ENCODE data around the gene PRR33.

Gene PRR33

DNA sequence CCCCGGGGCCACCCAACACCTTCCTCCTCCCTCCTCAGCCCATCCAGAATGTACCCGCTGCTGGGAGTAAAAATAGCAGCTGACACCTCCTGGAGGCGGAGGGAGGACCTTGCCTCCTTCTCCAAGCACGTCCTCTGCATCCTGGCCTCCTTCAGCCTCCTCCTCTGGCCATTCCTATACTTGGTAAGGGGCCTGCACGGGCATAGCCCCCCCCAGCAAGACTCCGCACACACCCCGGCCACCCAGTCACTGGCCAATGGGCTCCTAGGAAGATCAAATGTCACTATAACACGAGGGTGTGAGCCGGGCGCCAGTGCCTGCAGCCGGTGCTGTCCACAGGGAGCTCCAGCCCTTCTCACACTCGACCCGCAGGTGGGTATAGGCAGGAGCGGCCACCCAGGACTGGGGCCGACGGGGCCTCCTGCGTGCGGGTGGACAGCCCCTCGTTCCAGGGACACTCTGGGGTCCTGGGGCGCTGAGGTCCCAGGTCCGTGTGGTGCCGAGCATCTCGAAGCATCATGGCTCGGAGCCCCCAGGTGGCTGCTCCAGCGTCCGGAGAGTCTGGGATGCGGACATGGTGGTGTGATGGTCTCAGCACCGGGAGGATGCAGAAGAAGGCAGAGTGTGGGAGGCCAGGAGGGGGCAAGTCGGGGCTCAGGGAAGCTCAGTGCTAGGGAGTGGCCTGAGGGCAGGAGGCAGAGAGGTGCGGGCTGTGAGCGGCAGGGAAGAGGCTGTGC, 27.9 kb upstream of the PRR33 start, which contains the start of gene TNNT3:
Gene TNNT3 (plus strand): TSS at position 313 of the 737 bp plus-strand sequence. CDS start 3,172 bp downstream, outside the sequence.
- no peak for DNase-seq (ENCODE audit: low read depth)
- Histone ChIP-seq H3K27me3 (replicated peaks; ENCODE audit: control insufficient read depth, insufficient read depth, low read length) (no peaks in the 10 kb centered on the region), H3K36me3 (ENCODE audit: control insufficient read depth, insufficient read depth, low read length, severe bottlenecking) (no peaks in the 10 kb centered on the region), H3K9me3 (ENCODE audit: control insufficient read depth, low read length) (no peaks in the 10 kb centered on the region), H3K9ac (ENCODE audit: low read length) (no peak within 1 kb of the TSS), H3K4me1 (ENCODE audit: control insufficient read depth, insufficient read depth, low read length) (peaks cover 20% of the 10 kb centered on the region), H3K4me3 (ENCODE audit: low read length) (no peak within 1 kb of the TSS)

DNA sequence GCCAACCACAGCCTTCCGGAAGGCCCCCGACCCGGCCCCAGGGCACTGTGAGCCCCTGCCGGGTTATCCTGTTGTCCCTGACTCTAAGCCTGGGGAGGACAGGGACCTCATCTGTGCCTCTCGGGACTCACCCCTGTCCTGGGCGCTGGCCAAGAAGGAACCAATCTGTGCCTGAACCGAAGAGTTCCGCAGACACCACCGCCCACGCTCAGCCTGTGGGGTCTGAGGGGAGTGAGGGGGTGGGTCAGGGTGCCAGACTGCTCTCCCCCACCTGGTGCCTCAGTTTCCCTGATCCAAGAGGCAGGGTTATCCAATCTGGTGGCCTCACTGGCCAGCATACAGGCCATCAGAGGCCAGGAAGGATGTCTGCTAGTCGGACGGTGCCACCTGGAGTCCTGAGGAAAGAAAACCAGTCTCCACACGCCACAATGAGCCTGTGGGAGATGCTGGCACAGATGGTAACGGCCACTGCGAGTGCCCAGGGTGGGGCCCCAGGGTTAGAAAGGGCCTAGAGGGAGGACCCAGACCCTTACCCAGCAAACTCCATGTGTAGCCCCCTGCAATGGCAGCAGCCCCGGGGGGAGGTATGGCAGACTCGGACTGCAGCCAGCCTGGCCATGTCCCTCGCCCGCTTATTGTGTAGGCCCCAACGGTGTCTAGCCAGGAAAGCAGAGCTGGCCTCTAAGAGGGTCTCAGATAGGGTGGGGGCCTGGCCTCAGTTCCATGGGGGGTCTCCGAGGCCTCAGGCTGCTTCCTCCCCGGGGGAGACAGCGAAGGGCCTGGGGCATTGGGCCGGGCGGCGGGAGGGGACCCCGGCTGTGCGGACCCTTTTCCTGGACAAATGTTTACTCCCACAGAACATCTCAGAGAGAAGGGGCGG, 27.0 kb upstream of the PRR33 start:
- no peaks in the 10 kb centered on the region for H3K9me3 ChIP-seq (ENCODE audit: control insufficient read depth, low read length)

DNA sequence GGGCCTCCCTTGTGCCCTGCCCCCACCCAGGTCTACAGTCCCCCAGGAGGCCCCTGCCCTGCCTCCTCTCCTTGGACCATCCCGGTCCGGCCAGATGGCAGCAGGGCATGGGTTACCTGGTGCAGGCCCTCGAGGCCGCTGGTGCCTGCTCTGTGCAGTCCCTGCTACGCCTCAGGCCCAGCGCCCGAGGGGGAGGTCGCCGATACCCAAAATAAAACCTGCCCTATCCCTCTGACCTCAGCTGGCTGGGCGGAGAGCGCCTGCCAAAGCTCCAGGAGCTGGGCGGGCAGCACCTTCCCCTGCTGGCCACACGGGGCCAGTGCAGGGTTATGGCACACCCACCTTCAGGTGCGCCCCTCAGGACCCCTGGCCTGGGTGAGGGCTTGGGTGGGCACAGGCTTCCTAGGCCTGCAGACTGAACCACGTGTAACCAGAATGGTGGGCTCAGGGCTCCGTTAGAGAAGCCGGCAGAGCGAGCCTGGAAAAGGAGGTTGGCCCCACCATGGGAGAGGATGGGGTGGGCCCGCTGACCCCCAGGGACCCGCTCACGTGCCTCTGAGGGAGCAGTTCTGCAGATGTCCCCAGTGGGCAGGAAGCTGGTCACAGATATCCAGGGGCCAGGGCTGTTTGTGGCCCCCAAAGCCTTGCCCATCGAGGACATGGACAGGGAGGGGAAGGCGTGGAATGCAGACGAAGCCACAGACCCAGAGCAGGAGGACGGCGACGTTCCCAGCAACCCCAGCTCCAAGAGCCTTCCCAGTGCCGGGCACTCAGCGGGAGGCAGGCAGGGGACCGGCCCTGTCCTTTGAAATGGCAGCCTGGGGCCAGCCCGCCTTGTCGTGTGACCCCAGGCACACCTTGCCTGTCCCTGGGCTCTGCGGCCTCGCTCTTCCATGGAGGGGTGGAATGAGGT, 26.1 kb upstream of the PRR33 start:
- Histone ChIP-seq H3K36me3 (ENCODE audit: control insufficient read depth, insufficient read depth, low read length, severe bottlenecking) (no peaks in the 10 kb centered on the region), H3K9ac (ENCODE audit: low read length) (no peak overlapping the region), H3K4me1 (ENCODE audit: control insufficient read depth, insufficient read depth, low read length) (peaks cover 20% of the 10 kb centered on the region), H3K9me3 (ENCODE audit: control insufficient read depth, low read length) (no peaks in the 10 kb centered on the region), H3K27me3 (replicated peaks; ENCODE audit: control insufficient read depth, insufficient read depth, low read length) (no peaks in the 10 kb centered on the region), H3K4me3 (ENCODE audit: low read length) (no peak overlapping the region)
- DNase-seq (ENCODE audit: low read depth): no peak

More for the DNA sequence above, 27.0 kb upstream of the PRR33 start:
- Histone ChIP-seq H3K4me3 (ENCODE audit: low read length) (no peak overlapping the region), H3K9ac (ENCODE audit: low read length) (no peak overlapping the region), H3K36me3 (ENCODE audit: control insufficient read depth, insufficient read depth, low read length, severe bottlenecking) (no peaks in the 10 kb centered on the region), H3K27me3 (replicated peaks; ENCODE audit: control insufficient read depth, insufficient read depth, low read length) (no peaks in the 10 kb centered on the region), H3K4me1 (ENCODE audit: control insufficient read depth, insufficient read depth, low read length) (peaks cover 20% of the 10 kb centered on the region)
- DNase-seq (ENCODE audit: low read depth): no peak

DNA sequence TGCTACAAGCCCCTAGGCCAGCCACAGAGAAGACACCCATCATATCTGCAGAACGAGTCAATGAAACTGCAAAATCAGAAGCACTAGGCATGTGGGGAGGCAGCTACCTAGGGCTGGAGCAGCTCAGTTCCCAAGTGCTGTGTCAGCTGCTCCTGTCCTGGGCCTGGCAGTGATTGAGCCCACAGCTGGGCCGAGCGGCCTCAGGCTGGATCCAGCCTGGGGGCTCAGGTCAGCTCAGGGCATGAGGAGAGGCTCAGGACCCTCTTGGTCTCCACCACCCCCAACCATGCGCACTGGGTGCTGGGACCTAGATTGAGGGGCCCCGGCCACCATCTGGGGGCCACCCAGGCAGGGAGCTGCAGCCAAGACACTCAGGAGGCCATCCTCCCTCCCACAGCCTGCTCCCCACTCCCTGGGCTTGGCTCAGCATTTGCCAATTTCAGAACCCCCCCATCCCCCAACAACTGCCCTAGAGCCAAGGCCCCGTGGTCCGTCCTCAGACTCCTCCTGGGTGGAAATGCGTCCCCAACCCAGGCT, 25.4 kb upstream of the PRR33 start:
- Histone ChIP-seq H3K4me1 (ENCODE audit: control insufficient read depth, insufficient read depth, low read length) (peaks cover 13% of the 10 kb centered on the region), H3K4me3 (ENCODE audit: low read length) (no peak overlapping the region), H3K9me3 (ENCODE audit: control insufficient read depth, low read length) (no peaks in the 10 kb centered on the region), H3K36me3 (ENCODE audit: control insufficient read depth, insufficient read depth, low read length, severe bottlenecking) (no peaks in the 10 kb centered on the region), H3K27me3 (replicated peaks; ENCODE audit: control insufficient read depth, insufficient read depth, low read length) (no peaks in the 10 kb centered on the region), H3K9ac (ENCODE audit: low read length) (peak overlapping the region; percentile 45)
- DNase-seq (ENCODE audit: low read depth): no peak

DNA sequence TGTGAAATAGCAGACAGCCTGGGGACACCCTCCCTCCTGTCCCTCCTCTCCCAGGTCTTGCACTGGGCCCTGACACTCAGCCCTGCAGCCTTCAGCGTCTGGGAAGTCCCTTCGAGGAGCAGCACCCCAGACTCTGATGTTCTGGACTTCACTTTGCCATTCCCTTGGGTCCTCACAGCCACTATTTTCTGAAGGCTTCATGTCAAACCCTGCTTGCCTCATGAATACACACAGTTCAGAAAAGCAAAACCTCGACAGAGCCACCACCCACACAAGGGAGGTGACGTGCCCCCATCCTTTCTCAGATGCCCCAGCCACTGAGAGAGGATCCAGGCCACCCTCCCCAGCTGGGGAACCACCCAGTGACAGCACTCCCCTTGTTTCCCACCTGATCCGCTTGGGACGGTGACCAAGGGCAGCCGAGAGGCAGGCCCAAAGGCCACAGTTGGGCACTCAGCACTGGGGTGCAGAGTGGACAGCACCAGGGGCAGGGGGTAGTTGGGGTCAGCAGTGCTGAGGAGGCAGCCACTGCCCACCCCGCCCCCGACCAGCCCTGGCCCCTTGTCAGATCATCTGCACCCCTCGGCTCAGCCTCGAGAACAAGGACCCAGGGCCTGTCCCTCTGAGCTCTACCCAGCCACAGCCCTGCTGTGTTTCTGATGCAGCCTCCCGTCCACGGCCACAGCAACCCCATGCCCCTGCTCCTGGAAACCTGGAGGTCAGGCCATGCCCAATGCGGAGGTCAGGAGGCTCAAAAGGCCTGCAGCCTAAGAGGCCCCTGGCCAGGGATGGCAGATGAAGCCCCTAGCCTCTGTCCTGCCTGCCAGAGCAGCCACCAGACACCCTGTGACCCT, 24.7 kb upstream of the PRR33 start:
- no peak overlapping the region for H3K4me3 ChIP-seq (ENCODE audit: low read length)

DNA sequence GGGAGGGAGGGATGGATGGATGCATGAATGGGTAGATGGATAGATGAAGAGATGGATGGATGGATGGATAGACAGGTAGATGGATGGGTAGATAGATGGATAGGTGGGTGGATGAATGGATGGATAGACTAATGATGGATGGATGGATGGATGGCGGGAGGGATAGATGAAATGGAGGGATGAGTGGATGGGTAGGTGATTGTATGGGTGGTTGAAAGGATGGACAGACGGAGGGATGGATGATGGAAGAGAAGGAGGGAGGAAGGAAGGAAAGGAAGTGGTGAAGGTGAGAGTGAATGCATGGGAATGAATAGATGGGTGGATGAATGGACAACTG, 24.1 kb upstream of the PRR33 start:
- H3K9me3 ChIP-seq (ENCODE audit: control insufficient read depth, low read length): no peaks in the 10 kb centered on the region
- H3K27me3 ChIP-seq (replicated peaks; ENCODE audit: control insufficient read depth, insufficient read depth, low read length): no peaks in the 10 kb centered on the region
- no peaks in the 10 kb centered on the region for H3K4me1 ChIP-seq (ENCODE audit: control insufficient read depth, insufficient read depth, low read length)
- no peak overlapping the region for H3K9ac ChIP-seq (ENCODE audit: low read length)
- no peaks in the 10 kb centered on the region for H3K36me3 ChIP-seq (ENCODE audit: control insufficient read depth, insufficient read depth, low read length, severe bottlenecking)
- DNase-seq (ENCODE audit: low read depth): no peak
- H3K4me3 ChIP-seq (ENCODE audit: low read length): no peak overlapping the region

More for the DNA sequence above, 24.7 kb upstream of the PRR33 start:
- DNase-seq (ENCODE audit: low read depth): no peak
- Histone ChIP-seq H3K36me3 (ENCODE audit: control insufficient read depth, insufficient read depth, low read length, severe bottlenecking) (no peaks in the 10 kb centered on the region), H3K27me3 (replicated peaks; ENCODE audit: control insufficient read depth, insufficient read depth, low read length) (no peaks in the 10 kb centered on the region), H3K9ac (ENCODE audit: low read length) (peak overlapping the region; percentile 45), H3K9me3 (ENCODE audit: control insufficient read depth, low read length) (no peaks in the 10 kb centered on the region), H3K4me1 (ENCODE audit: control insufficient read depth, insufficient read depth, low read length) (peaks cover 6% of the 10 kb centered on the region)

DNA sequence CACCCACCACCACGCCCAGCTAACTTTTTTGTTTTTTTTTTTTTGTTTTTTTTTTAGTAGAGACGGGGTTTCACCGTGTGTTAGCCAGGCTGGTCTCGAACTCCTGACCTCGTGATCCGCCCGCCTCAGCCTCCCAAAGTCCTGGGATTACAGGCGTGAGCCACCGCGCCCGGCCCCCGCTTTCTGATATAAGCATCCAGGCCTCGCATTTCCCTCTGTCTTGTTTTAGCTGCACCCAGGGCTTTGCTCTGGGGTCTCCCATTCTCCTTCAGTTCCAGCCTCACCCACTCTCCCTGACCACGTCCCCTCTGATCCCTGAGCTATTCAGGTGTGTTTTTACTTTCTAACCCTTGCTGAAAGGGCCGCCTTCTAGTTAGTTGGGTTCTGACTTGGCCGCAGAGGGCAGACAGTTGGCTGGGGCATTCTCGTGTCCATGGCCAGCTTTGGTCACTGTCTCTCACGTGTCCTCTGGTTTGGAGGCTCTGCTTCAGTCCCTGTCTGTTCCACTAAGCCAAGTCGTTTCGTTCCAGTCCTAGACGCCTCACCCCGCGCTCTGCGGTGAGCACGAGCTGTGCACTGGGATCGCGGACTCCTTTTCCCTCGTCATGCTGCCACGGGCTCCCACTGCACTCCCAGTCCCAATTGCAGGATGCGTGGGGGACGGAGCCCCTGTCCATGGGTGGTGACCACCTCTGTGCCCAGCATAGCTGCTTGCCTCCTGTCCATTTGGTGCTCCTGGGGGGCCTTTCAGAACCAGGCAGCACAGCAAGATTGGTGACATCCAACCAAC, 21.8 kb upstream of the PRR33 start:
- peaks cover 5% of the 10 kb centered on the region for H3K4me1 ChIP-seq (ENCODE audit: control insufficient read depth, insufficient read depth, low read length)
- H3K27me3 ChIP-seq (replicated peaks; ENCODE audit: control insufficient read depth, insufficient read depth, low read length): no peaks in the 10 kb centered on the region
- H3K4me3 ChIP-seq (ENCODE audit: low read length): no peak overlapping the region
- H3K9ac ChIP-seq (ENCODE audit: low read length): no peak overlapping the region
- H3K36me3 ChIP-seq (ENCODE audit: control insufficient read depth, insufficient read depth, low read length, severe bottlenecking): no peaks in the 10 kb centered on the region
- H3K9me3 ChIP-seq (ENCODE audit: control insufficient read depth, low read length): no peaks in the 10 kb centered on the region
- DNase-seq (ENCODE audit: low read depth): no peak

DNA sequence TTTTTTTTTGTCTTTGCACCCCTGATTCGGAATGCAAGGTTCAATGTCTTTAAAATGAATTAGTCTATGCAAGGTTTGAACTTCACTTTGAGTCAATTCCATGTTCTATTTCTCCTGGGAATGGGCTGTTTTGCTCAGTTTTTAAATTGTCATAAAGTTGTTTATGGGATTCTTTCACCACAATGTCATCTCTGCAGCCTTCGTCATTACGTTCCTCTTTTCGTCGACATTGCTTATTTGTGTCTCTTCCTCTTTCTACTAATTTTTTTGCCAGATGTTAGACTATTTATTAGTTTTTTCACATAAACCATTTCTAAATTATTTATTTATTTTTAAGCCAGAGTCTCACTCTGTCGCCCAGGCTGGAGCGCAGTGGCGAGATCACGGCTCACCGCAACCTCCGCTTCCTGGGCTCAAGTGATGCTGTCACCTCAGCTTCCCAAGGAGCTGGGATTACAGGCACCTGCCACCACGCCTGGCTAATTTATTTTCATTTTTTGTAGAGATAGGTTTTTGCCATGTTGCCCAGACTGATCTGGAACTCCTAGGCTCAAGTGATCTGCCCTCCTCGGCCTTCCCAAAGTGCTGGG, 20.7 kb upstream of the PRR33 start:
- DNase-seq (ENCODE audit: low read depth): no peak

DNA sequence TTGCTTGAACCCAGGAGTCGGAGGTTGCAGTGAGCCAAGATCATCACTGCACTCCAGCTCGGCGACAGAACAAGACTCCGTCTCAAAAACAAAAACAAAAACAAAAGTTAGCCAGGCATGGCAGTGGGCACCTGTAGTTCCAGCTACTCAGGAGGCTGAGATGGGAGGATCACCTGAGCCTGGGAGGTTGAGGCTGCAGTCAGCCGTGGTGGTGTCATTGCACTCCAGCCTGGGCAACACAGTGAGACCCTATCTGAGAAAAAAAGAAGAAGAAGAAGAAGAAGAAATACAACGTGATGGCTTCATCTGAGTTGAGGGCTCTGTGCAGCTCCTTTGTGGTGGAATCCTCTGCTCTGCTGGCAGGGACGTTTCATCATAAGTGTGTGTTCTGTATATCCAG, 17.8 kb upstream of the PRR33 start:
- H3K4me1 ChIP-seq (ENCODE audit: control insufficient read depth, insufficient read depth, low read length): peaks cover 24% of the 10 kb centered on the region
- no peaks in the 10 kb centered on the region for H3K27me3 ChIP-seq (replicated peaks; ENCODE audit: control insufficient read depth, insufficient read depth, low read length)
- no peaks in the 10 kb centered on the region for H3K9me3 ChIP-seq (ENCODE audit: control insufficient read depth, low read length)
- no peak overlapping the region for H3K9ac ChIP-seq (ENCODE audit: low read length)
- H3K36me3 ChIP-seq (ENCODE audit: control insufficient read depth, insufficient read depth, low read length, severe bottlenecking): no peaks in the 10 kb centered on the region
- H3K4me3 ChIP-seq (ENCODE audit: low read length): no peak overlapping the region
- no peak for DNase-seq (ENCODE audit: low read depth)

More for the DNA sequence above, 20.7 kb upstream of the PRR33 start:
- Histone ChIP-seq H3K9me3 (ENCODE audit: control insufficient read depth, low read length) (no peaks in the 10 kb centered on the region), H3K9ac (ENCODE audit: low read length) (no peak overlapping the region), H3K36me3 (ENCODE audit: control insufficient read depth, insufficient read depth, low read length, severe bottlenecking) (no peaks in the 10 kb centered on the region), H3K4me1 (ENCODE audit: control insufficient read depth, insufficient read depth, low read length) (peaks cover 13% of the 10 kb centered on the region), H3K27me3 (replicated peaks; ENCODE audit: control insufficient read depth, insufficient read depth, low read length) (no peaks in the 10 kb centered on the region), H3K4me3 (ENCODE audit: low read length) (no peak overlapping the region)
